ENCODE measurements around the gene IPO11.

DNA sequence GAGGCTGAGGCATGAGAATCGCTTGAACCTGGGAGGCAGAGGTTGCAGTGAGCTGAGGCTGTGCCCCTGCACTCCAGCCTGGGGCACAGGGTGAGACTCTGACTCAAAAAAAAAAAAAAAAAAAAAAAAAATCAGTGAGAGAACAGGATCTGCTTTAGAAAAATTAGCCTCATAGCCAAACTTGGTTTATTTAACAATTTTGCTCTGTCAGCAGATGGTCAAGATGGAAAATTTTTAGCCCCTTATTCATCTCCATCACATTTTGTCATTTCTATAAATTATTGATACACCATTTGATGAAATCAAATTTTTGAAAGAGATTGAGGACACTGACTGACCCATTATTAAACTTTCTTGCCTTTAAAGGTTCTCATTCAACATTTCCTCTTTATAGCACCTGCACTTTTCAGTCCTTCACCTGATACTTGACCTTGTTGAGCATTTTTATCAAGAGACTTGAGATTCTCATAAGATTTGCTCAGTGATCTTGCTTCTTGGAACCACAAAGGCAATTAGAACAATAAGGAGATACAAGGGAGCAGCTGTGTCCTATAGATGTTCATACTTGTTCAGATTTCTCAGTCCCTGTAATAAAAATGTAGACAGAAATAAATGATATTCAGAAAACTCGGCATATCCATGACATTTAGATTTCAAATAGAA, 204.2 kb downstream of the IPO11 start:
- TF ChIP-seq, protein P1, sequence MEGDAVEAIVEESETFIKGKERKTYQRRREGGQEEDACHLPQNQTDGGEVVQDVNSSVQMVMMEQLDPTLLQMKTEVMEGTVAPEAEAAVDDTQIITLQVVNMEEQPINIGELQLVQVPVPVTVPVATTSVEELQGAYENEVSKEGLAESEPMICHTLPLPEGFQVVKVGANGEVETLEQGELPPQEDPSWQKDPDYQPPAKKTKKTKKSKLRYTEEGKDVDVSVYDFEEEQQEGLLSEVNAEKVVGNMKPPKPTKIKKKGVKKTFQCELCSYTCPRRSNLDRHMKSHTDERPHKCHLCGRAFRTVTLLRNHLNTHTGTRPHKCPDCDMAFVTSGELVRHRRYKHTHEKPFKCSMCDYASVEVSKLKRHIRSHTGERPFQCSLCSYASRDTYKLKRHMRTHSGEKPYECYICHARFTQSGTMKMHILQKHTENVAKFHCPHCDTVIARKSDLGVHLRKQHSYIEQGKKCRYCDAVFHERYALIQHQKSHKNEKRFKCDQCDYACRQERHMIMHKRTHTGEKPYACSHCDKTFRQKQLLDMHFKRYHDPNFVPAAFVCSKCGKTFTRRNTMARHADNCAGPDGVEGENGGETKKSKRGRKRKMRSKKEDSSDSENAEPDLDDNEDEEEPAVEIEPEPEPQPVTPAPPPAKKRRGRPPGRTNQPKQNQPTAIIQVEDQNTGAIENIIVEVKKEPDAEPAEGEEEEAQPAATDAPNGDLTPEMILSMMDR (conservative IDR thresholded peaks at IDR 0.05; ENCODE audit: low read depth, low read length), result no peak
- no peak for TF ChIP-seq EZH2 (IDR thresholded peaks at IDR 0.05; ENCODE audit: borderline replicate concordance, low read depth, low read length, poor library complexity, severe bottlenecking)

Measured in A673 (cell line).